ENCODE results near the gene EVA1C. TPM values are rescaled to one million over a fixed set of nuclear protein-coding genes. Genes with fewer than 3 reads are reported as not detected.

Gene EVA1C
- total and polyA plus RNA-seq, 12 donors, result 12.1 to 42.9 (median 14.0) TPM

GRCh38 chr21:32468681-32469111 is 56.2 kb downstream of the EVA1C start:
- no peak for ATAC-seq
- intact Hi-C loops (cut with DNase I), result no loop called here

DNA sequence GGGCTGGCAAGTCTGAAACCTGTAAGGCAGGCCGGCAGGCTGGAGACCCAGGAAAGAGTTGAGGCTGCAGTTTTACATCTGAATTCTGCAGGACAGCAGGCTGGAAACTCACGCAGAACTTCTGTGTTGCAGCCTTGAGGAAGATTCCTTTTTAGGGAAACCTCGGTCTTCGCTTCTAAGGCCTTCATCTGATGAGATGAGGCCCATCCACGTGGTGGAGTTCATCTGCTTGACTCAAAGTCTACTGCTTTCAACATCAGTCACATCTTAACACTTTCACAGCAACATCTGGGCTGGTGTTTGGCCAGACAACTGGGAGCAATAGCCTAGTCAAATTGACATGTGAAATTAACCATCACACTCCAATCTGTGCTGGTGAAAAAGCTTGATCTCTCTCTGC is 57.1 kb downstream of the EVA1C start:
- Histone ChIP-seq H3K9me3 (no peaks in the 10 kb centered on the region), H3K27ac (no peak overlapping the region), H3K4me1 (peaks cover 0 to 6% (median 4%) of the 10 kb centered on the region in 9 donors), H3K4me3 (no peak overlapping the region), H3K36me3 (peaks cover 0 to 99% (median 42%) of the 10 kb centered on the region in 9 donors), H3K27me3 (no peaks in the 10 kb centered on the region)
- intact Hi-C loops (cut with DNase I), result no loop called here
- WGBS, 2 donors, result 91 to 93% methylated on average over 5 of the region's 5 CpGs
- no peak for TF ChIP-seq CTCF (IDR thresholded peaks at IDR 0.05)
- no peak for ATAC-seq
- no peak for DNase-seq

More at GRCh38 chr21:32468681-32469111, 56.2 kb downstream of the EVA1C start:
- Histone ChIP-seq H3K27ac (no peak overlapping the region), H3K4me1 (peaks cover 0 to 12% (median 0%) of the 10 kb centered on the region in 9 donors), H3K4me3 (no peak overlapping the region), H3K36me3 (peaks cover 0 to 92% (median 42%) of the 10 kb centered on the region in 9 donors), H3K27me3 (no peaks in the 10 kb centered on the region), H3K9me3 (no peaks in the 10 kb centered on the region)
- no peak for DNase-seq
- TF ChIP-seq CTCF (IDR thresholded peaks at IDR 0.05), result no peak
- WGBS, 2 donors, result 81 to 82% methylated on average over 6 of the region's 6 CpGs

GRCh38 chr21:32470206-32470605 is 57.7 kb downstream of the EVA1C start:
- WGBS, 2 donors, result 90 to 96% methylated on average over 9 of the region's 9 CpGs
- Histone ChIP-seq H3K9me3 (no peaks in the 10 kb centered on the region), H3K4me1 (peaks cover 4 to 10% (median 9%) of the 10 kb centered on the region in 9 donors), H3K36me3 (peaks cover 0 to 98% (median 36%) of the 10 kb centered on the region in 9 donors), H3K4me3 (no peak overlapping the region), H3K27ac (no peak overlapping the region), H3K27me3 (no peaks in the 10 kb centered on the region)
- ATAC-seq (no peak), DNase-seq (no peak)
- intact Hi-C loops (cut with DNase I), result no loop called here
- TF ChIP-seq CTCF (IDR thresholded peaks at IDR 0.05), result no peak

GRCh38 chr21:32472890-32473765 is 60.6 kb downstream of the EVA1C start:
- no peak overlapping the region for H3K27ac ChIP-seq
- intact Hi-C loops (cut with DNase I), result no loop called here

More at GRCh38 chr21:32472890-32473765, 60.6 kb downstream of the EVA1C start:
- H3K9me3 ChIP-seq, result no peaks in the 10 kb centered on the region
- peaks cover 0 to 76% (median 28%) of the 10 kb centered on the region in 9 donors for H3K36me3 ChIP-seq
- peaks cover 5 to 22% (median 16%) of the 10 kb centered on the region in 9 donors for H3K4me1 ChIP-seq
- no peak overlapping the region for H3K4me3 ChIP-seq
- TF ChIP-seq CTCF (IDR thresholded peaks at IDR 0.05), result no peak
- whole genome bisulfite sequencing, 2 donors, result 94% methylated on average over 17 of the region's 17 CpGs
- DNase-seq, result no peak
- H3K27me3 ChIP-seq, result no peaks in the 10 kb centered on the region
- no peak for ATAC-seq

All from heart right ventricle (tissue), 16 donors.